Neural progenitor cell (in vitro differentiated cells): Measurements from ENCODE around the gene TIPIN.

Experiments
- EZH2 ChIP-seq: fragments of 200-600 bp; sonication (generic); IDR thresholded peaks from 2 replicates; pipeline ENCODE4 v1.6.1; 2017; ENCODE audit warnings: antibody characterized with exemption, mild to moderate bottlenecking, moderate library complexity
- TF ChIP-seq, protein P1 (sequence below): fragments of 200-600 bp; sonication (generic); IDR thresholded peaks from 2 replicates; pipeline ENCODE4 v1.5.1; 2017; ENCODE audit warnings: antibody characterized with exemption, mild to moderate bottlenecking

- TF ChIP-seq, protein P1, sequence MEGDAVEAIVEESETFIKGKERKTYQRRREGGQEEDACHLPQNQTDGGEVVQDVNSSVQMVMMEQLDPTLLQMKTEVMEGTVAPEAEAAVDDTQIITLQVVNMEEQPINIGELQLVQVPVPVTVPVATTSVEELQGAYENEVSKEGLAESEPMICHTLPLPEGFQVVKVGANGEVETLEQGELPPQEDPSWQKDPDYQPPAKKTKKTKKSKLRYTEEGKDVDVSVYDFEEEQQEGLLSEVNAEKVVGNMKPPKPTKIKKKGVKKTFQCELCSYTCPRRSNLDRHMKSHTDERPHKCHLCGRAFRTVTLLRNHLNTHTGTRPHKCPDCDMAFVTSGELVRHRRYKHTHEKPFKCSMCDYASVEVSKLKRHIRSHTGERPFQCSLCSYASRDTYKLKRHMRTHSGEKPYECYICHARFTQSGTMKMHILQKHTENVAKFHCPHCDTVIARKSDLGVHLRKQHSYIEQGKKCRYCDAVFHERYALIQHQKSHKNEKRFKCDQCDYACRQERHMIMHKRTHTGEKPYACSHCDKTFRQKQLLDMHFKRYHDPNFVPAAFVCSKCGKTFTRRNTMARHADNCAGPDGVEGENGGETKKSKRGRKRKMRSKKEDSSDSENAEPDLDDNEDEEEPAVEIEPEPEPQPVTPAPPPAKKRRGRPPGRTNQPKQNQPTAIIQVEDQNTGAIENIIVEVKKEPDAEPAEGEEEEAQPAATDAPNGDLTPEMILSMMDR: no peak
- no peak for TF ChIP-seq EZH2
Measured at GRCh38 chr15:66356077-66356358, 467 bp downstream of the TIPIN start.
